Endothelial cell of umbilical vein (primary cell): ENCODE data around the gene ARHGAP10. TPM values are rescaled to one million over a fixed set of nuclear protein-coding genes. Genes with fewer than 3 reads are reported as not detected.

Source experiments
- BruUV-seq: library from RNA; stranded (reverse); fragments of 400-500 nt; replicated peaks from 2 replicates; lab custom pipeline; 2021; lab: Mats Ljungman, UMichigan
- CTCF ChIA-PET: fragments of 300-600, 350-600 bp; sonication (Branson Sonifier 250); formaldehyde crosslinking; loops from one replicate; lab custom pipeline; 2021; ENCODE audit warnings: antibody characterized with exemption, inconsistent platforms; lab: Charles Lee
- POLR2A ChIA-PET: fragments of 300-600, 350-600 bp; sonication (Branson Sonifier 250); formaldehyde crosslinking; loops from one replicate; lab custom pipeline; 2021; ENCODE audit warnings: antibody characterized with exemption, inconsistent platforms; lab: Charles Lee
- DNase-seq: peaks from one replicate; pipeline ENCODE4 v3.0.0-alpha.2; 2011; ENCODE audit warnings: low read depth, low spot score
- FAIRE-seq: peaks from 2 replicates; lab custom pipeline; 2011; peaks lifted over from hg19 to GRCh38; lab: Jason Lieb, UNC
- H2AFZ ChIP-seq: 2 replicates; pipeline ENCODE4 v1.6.0; 2012; ENCODE audit warnings: low read depth, low read length, control low read depth, inconsistent platforms
- H3K27ac ChIP-seq: 2 replicates; pipeline ENCODE4 v1.5.1; 2011; ENCODE audit warnings: low read depth, mild to moderate bottlenecking, control low read depth, low read length, moderate library complexity; ENCODE audit not compliant: insufficient read depth
- H3K27me3 ChIP-seq, 2 experiments: 2 replicates each; pipeline versions ENCODE4 v1.6.0 to v1.6.1; 2011; ENCODE audit warnings: low read length in 2 of 2, mixed read lengths in 1 of 2; ENCODE audit not compliant: control insufficient read depth in 2 of 2, insufficient read depth in 2 of 2
- H3K36me3 ChIP-seq, 2 experiments: 2 replicates in 1 of 2; 3 replicates in 1 of 2; pipeline ENCODE4 v1.5.1; 2011; ENCODE audit warnings: low read length in 2 of 2, mild to moderate bottlenecking in 1 of 2, moderate library complexity in 1 of 2; ENCODE audit not compliant: control insufficient read depth in 2 of 2, insufficient read depth in 2 of 2; ENCODE audit errors: extremely low read depth in 1 of 2
- H3K4me1 ChIP-seq: 3 replicates; pipeline ENCODE4 v1.5.1; 2011; ENCODE audit warnings: mild to moderate bottlenecking, low read length; ENCODE audit not compliant: control insufficient read depth, insufficient read depth; ENCODE audit errors: extremely low read depth
- H3K4me2 ChIP-seq: 2 replicates; pipeline ENCODE4 v1.6.1; 2011; ENCODE audit warnings: low read length, control low read depth, mixed read lengths; ENCODE audit not compliant: insufficient read depth
- H3K4me3 ChIP-seq, 3 experiments: fragments of 200-600 bp in 1 of 3; sonication (generic), shearing (Covaris generic) in 1 of 3; replicated peaks in 1 of 3; 2 replicates each; pipeline ENCODE4 v1.5.1; 2011 to 2016; ENCODE audit warnings: control low read depth in 3 of 3, low read length in 3 of 3, mild to moderate bottlenecking in 2 of 3, inconsistent platforms in 1 of 3, low read depth in 1 of 3, moderate library complexity in 1 of 3; ENCODE audit not compliant: insufficient read depth in 1 of 3
- H3K79me2 ChIP-seq: 2 replicates; pipeline ENCODE4 v1.6.0; 2012; ENCODE audit warnings: low read length, inconsistent platforms; ENCODE audit not compliant: control insufficient read depth, insufficient read depth
- H3K9ac ChIP-seq: replicated peaks from 2 replicates; pipeline ENCODE3; 2011; ENCODE audit warnings: low read length, control low read depth; ENCODE audit not compliant: insufficient read depth; ENCODE audit errors: extremely low read depth
- H3K9me1 ChIP-seq: replicated peaks from 3 replicates; pipeline ENCODE4 v1.6.0; 2011; ENCODE audit warnings: mild to moderate bottlenecking, low read length; ENCODE audit not compliant: control insufficient read depth, insufficient read depth; ENCODE audit errors: extremely low read depth
- H3K9me3 ChIP-seq: replicated peaks from 2 replicates; pipeline ENCODE4 v1.5.1; 2012; ENCODE audit warnings: low read length, inconsistent platforms; ENCODE audit not compliant: control insufficient read depth, insufficient read depth
- H4K20me1 ChIP-seq: replicated peaks from 2 replicates; pipeline ENCODE3; 2011; ENCODE audit warnings: mild to moderate bottlenecking, low read length; ENCODE audit not compliant: control insufficient read depth, insufficient read depth; ENCODE audit errors: extremely low read depth
- EZH2 ChIP-seq: IDR thresholded peaks from 2 replicates; pipeline ENCODE4 v1.6.1; 2012; ENCODE audit warnings: borderline replicate concordance, low read depth, mild to moderate bottlenecking, moderate library complexity, low read length, inconsistent platforms; ENCODE audit not compliant: severe bottlenecking
- FOS ChIP-seq: IDR thresholded peaks from 2 replicates; pipeline ENCODE4 v1.6.1; 2011; ENCODE audit warnings: mild to moderate bottlenecking, low read length, moderate library complexity, borderline replicate concordance; ENCODE audit not compliant: insufficient read depth
- GATA2 ChIP-seq: IDR thresholded peaks from 2 replicates; pipeline ENCODE4 v1.7.0; 2011; ENCODE audit warnings: low read depth, mild to moderate bottlenecking, moderate library complexity, mixed read lengths, low read length; ENCODE audit not compliant: insufficient read length, insufficient read depth
- JUN ChIP-seq: IDR thresholded peaks from 2 replicates; pipeline ENCODE4 v1.6.1; 2011; ENCODE audit warnings: borderline replicate concordance, low read depth; ENCODE audit not compliant: insufficient read length, insufficient read depth
- MYC ChIP-seq: IDR thresholded peaks from one replicate; pipeline ENCODE4 v1.6.1; 2011; ENCODE audit warnings: mild to moderate bottlenecking, low read depth, low read length
- POLR2A ChIP-seq: IDR thresholded peaks from 2 replicates; pipeline ENCODE4 v1.6.1; 2012; ENCODE audit warnings: low read depth, mild to moderate bottlenecking, control low read depth, low read length
- POLR2AphosphoS5 ChIP-seq: IDR thresholded peaks from 2 replicates; pipeline ENCODE4 v1.6.1; 2012; ENCODE audit warnings: low read depth, mild to moderate bottlenecking, control low read depth, low read length, moderate library complexity; ENCODE audit not compliant: insufficient read depth
- dilution Hi-C: fragments of 300-500 bp; cut with MboI; formaldehyde crosslinking; loops from one replicate; pipeline ENCODE4 v1.15.0; 2019; ENCODE audit warnings: low sequenced_read_pairs; ENCODE audit not compliant: extremely low pct_ligation_motif_present
- intact Hi-C: fragments of 100-400 bp; cut with micrococcal nuclease; formaldehyde crosslinking; loops from one replicate; pipeline ENCODE4 v1.10.0; 2022
- polyA plus RNA-seq, 4 experiments: library from polyadenylated mRNA; depleted of rRNA in 3 of 4; stranded (reverse) in 3 of 4; unstranded in 1 of 4; fragments of >200 nt; gene quantifications; 2 replicates each; pipeline versions ENCODE4 v1.2.1 to v1.2.3, GENCODE V29; 2011 to 2012; ENCODE audit warnings: missing spikeins in 1 of 4
- total RNA-seq: library from RNA; stranded (reverse); gene quantifications from 2 replicates; pipeline ENCODE4 v1.2.3, GENCODE V29; 2021
- TF ChIP-seq, protein P1 (sequence below), 2 donors: IDR thresholded peaks; 1 replicate in 1 of 2; 2 replicates in 1 of 2; pipeline ENCODE4 v1.5.1; 2011; ENCODE audit warnings: low read length in 2 of 2, mild to moderate bottlenecking in 2 of 2, moderate library complexity in 2 of 2, control low read depth in 1 of 2, inconsistent platforms in 1 of 2, low read depth in 1 of 2; ENCODE audit not compliant: insufficient read depth in 1 of 2; ENCODE audit errors: extremely low read depth in 1 of 2

Gene ARHGAP10
- total and polyA plus RNA-seq, 2 donors (not counting 3 experiments of a cell fraction or from before 2014, with no cell fraction given): 20.4 to 36.7 TPM

- Histone ChIP-seq H2AFZ (no peak overlapping the region), H3K4me1 (no peaks in the 10 kb centered on the region), H3K27ac (no peak overlapping the region), H3K79me2 (no peaks in the 10 kb centered on the region), H3K27me3 (no peaks in the 10 kb centered on the region), H3K36me3 (no peaks in the 10 kb centered on the region), H3K9me3 (no peaks in the 10 kb centered on the region), H4K20me1 (no peaks in the 10 kb centered on the region), H3K4me2 (no peak overlapping the region), H3K4me3 (no peak overlapping the region), H3K9me1 (no peaks in the 10 kb centered on the region), H3K9ac (no peak overlapping the region)
- dilution Hi-C loops: no loop called here
- FAIRE-seq: no peak
- intact Hi-C loops: no loop called here
- TF ChIP-seq GATA2 (no peak), POLR2A (no peak), JUN (no peak), MYC (no peak), EZH2 (no peak), POLR2AphosphoS5 (no peak), FOS (no peak)
- TF ChIP-seq, protein P1, sequence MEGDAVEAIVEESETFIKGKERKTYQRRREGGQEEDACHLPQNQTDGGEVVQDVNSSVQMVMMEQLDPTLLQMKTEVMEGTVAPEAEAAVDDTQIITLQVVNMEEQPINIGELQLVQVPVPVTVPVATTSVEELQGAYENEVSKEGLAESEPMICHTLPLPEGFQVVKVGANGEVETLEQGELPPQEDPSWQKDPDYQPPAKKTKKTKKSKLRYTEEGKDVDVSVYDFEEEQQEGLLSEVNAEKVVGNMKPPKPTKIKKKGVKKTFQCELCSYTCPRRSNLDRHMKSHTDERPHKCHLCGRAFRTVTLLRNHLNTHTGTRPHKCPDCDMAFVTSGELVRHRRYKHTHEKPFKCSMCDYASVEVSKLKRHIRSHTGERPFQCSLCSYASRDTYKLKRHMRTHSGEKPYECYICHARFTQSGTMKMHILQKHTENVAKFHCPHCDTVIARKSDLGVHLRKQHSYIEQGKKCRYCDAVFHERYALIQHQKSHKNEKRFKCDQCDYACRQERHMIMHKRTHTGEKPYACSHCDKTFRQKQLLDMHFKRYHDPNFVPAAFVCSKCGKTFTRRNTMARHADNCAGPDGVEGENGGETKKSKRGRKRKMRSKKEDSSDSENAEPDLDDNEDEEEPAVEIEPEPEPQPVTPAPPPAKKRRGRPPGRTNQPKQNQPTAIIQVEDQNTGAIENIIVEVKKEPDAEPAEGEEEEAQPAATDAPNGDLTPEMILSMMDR (IDR thresholded peaks at IDR 0.05; ENCODE audit: extremely low read depth in 1 of 2, insufficient read depth in 1 of 2, low read depth in 1 of 2, low read length in 2 of 2): no peak
- ChIA-PET CTCF (no interaction called here), POLR2A (no interaction called here)
- BruUV-seq: no TSS peak
- DNase-seq: no peak
Measured at GRCh38 chr4:148093065-148093464, 361.2 kb downstream of the ARHGAP10 start.
